Activated CD4-positive, CD25-positive, alpha-beta regulatory T cell treated with anti-CD3 and anti-CD28 coated beads, Interleukin-2, amount 50 U/mL, for 16 hours (primary cell): ENCODE measurements around the gene CCSER1.
"Not testable (repeated sequence)": the region's sequence is repeated elsewhere in the genome, so short reads cannot be mapped to it uniquely, and the experiment has no call there.

Experiments used
- DNase-seq: peaks from one replicate; pipeline ENCODE4 v3.0.0-alpha.2; 2020; ENCODE audit warnings: low read depth, low spot score

The CCSER1 gene

GRCh38 chr4:90838859-90839258, 711.7 kb downstream of the CCSER1 start:
- DNase-seq = not testable (repeated sequence)

DNA sequence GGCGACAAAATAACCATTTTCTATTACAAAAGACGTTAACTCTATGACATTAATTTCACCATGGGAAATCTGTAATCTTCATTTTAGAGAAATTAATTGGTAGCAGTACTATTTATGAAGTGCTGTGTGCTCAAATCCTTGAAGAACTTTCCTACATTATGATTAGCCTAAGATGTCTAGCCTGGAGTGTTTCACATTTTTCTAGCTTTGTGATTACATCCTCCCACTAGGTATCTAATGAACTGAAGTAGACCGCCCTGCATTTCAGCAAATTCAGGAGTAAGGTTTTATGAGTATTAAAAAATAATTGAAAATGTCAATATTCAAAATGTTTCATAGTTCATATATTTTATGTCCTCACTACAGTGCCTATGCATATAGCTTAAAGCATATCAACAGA, 713.1 kb downstream of the CCSER1 start:
- no peak for DNase-seq

- DNase-seq = no peak
Observed at GRCh38 chr4:90840828-90841227, 713.6 kb downstream of the CCSER1 start.

GRCh38 chr4:90841676-90842075, 714.5 kb downstream of the CCSER1 start:
- DNase-seq = no peak

GRCh38 chr4:90842960-90843359, 715.8 kb downstream of the CCSER1 start:
- DNase-seq = no peak

GRCh38 chr4:90844241-90844640, 717.0 kb downstream of the CCSER1 start:
- no peak for DNase-seq

GRCh38 chr4:90845777-90846176, 718.6 kb downstream of the CCSER1 start:
- no peak for DNase-seq

- DNase-seq = no peak
Observed at GRCh38 chr4:90852237-90852636, 725.0 kb downstream of the CCSER1 start.

DNA sequence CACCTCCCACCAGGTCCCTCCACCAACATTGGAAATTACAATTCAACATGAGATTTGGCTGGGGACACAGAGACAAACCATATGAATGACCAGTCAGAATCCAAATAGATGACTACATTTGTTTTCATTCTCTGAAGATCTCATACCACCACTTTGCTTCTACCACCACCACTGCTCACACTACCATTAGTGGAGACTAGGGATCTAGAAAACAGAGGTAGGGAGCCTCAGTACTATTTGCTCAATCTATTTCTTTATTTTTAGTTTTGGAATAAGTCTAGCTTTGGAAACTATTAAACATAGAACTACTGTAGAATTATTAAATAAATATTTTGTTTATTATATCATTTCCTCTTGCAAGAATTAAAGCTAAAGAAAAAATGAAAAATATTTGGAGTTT, 727.9 kb downstream of the CCSER1 start:
- no peak for DNase-seq

DNA sequence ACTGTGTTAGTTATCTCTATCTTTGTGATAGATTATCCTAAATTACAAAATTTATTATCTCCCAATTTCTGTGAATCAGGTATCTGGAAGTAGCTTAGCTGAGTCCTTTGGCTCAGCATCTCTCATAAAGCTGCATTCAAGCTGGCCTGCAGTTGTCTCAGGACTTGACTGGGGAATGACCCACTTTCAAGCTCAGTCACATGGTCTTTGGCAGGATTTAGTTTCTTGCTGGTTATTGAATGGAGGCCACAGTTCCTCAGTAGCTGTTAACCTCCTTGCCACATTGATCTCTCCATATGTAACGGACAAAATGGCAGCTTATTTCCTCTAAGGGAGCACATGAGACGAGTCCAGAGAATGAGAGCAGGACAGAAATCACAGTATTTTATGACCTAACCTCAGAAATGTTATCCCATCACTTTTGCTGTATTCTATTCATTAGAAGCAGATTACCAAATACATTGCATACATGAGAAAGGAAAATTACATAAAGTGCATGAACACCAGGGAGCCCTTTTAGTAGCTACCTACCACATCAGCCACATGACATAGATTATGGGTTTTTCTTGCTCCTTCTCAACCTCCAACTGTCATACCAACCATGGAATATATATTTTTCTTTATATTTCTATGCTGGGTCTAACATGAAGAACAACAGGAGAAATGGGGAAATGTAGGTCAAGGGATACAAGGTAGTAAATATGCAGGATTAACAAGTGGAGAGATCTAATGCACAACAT, 730.1 kb downstream of the CCSER1 start:
- DNase-seq = no peak

DNA sequence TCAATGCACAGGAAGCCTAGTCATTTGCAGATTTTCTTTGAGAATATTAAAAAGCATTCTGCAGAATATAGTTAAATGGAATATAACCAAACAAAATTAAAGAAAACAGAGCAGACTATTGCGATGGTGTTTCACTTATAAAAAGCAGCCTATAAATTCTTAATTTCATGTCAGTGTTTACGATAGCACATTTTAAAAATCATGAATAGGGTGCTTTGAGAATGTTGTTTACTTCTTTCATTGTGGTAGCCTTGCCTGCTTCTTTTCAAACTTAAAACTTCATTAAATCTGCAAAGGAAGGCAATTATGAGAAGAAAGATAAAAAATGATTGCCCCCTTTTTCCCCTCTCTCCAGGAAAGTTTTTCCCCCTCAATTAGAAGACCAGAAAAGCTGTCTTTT, 748.6 kb downstream of the CCSER1 start:
- DNase-seq = no peak

- no peak for DNase-seq
Observed at GRCh38 chr4:90876296-90876695, 749.1 kb downstream of the CCSER1 start.

DNA sequence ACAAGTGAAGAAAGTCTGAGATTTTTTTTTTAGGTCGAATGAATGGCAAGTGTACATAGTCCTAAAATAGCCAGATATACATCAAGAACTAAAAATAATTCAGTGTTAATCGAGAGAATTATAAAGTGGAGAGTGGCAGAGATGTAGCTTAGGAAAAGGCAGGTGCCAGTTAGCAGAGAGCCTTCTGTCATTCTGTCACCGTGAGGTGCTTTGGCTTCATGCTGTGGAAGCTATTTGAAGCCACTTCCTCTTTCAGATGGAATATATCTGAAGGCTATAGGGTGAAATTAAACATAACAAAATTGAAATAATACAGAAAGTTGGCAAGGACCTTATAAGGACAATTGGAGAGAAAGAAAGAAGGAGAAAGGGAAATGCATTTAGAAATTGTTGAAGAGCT, 756.3 kb downstream of the CCSER1 start:
- no peak for DNase-seq

DNA sequence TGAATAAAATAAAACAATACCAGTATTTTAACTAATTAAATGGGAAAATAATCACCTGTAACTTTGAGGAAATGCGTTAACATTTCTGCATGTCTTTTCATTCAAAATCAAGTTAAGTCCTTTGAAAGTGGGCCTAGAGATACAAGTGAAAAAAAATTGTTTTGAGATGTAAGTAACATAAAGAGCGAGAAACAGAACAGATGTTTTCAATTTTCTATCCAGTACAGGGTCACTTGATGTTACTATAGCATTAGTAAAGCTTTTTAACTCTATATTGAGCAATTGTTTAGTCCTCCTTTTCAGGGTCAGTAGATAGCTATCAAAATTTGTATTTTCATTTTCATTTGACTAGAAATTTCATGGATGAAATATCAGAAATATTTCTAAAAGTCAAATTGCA, 761.4 kb downstream of the CCSER1 start:
- no peak for DNase-seq

GRCh38 chr4:90889171-90889570, 762.0 kb downstream of the CCSER1 start:
- no peak for DNase-seq

GRCh38 chr4:90903413-90903812, 776.2 kb downstream of the CCSER1 start:
- not testable (repeated sequence) for DNase-seq

DNA sequence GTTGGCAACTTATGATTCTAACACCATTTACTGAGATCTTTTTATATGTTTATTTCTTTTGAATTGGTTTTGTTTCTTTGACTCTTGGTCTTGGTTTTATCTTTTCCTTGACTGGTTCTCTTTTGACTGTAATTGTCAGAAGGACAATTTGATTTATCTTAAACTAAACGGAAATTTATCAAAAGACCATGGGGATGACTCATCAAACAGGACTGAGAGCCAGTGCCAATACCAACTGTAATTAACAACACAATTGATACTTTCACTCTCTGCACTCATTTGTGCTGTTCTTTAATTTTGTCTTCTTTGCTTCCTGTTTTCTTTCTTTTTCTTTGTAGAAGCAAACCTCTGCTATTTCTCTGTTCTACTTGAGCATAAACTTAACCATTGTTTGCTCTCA, 776.8 kb downstream of the CCSER1 start:
- no peak for DNase-seq

GRCh38 chr4:90906239-90906638, 779.0 kb downstream of the CCSER1 start:
- DNase-seq = no peak

- not testable (repeated sequence) for DNase-seq
Observed at GRCh38 chr4:90911724-90912434, 784.7 kb downstream of the CCSER1 start.

GRCh38 chr4:90922174-90922573, 795.0 kb downstream of the CCSER1 start:
- DNase-seq = no peak

- no peak for DNase-seq
Observed at GRCh38 chr4:90926957-90927356, 799.8 kb downstream of the CCSER1 start.

GRCh38 chr4:90943311-90943710, 816.1 kb downstream of the CCSER1 start:
- DNase-seq = no peak

DNA sequence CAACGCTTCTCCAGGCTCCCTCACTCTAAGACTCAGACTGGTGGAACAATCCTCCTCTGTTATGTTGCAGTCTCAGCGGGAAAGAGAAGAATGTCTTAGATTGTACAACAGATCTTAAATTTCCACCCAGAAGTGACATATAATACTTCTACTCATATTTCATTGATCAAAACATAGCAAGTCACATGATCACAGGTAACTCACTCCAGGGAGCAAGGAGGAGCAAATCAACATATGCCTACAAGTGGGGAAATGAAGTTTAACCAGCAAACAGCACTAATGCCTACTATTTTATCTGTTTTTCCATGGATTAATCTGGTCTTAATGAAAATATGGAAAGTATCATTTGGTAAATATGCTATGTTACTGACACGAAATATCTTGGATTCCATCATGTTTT, 819.8 kb downstream of the CCSER1 start:
- DNase-seq = no peak
